Muscle of back (tissue), 11 donors: ENCODE data around the gene ATP6V1E1. TPM values are rescaled to one million over a fixed set of nuclear protein-coding genes. Genes with fewer than 3 reads are reported as not detected.
"Not testable (repeated sequence)": the region's sequence is repeated elsewhere in the genome, so short reads cannot be mapped to it uniquely, and the experiment has no call there.

Experiments
- DNase-seq, 3 donors: peaks; one replicate each; pipeline versions ENCODE4 v3.0.0 to v3.0.0-alpha.2; 2013
- polyA plus RNA-seq, 10 donors: library from polyadenylated mRNA; unstranded; fragments of 120-200 nt; gene quantifications; one replicate each; pipeline ENCODE4 v1.2.1, GENCODE V29; 2013; ENCODE audit not compliant: insufficient read length in 10 of 10

The ATP6V1E1 gene
- polyA plus RNA-seq, 10 donors, result 64.4 to 88.1 (median 75.9) TPM

DNA sequence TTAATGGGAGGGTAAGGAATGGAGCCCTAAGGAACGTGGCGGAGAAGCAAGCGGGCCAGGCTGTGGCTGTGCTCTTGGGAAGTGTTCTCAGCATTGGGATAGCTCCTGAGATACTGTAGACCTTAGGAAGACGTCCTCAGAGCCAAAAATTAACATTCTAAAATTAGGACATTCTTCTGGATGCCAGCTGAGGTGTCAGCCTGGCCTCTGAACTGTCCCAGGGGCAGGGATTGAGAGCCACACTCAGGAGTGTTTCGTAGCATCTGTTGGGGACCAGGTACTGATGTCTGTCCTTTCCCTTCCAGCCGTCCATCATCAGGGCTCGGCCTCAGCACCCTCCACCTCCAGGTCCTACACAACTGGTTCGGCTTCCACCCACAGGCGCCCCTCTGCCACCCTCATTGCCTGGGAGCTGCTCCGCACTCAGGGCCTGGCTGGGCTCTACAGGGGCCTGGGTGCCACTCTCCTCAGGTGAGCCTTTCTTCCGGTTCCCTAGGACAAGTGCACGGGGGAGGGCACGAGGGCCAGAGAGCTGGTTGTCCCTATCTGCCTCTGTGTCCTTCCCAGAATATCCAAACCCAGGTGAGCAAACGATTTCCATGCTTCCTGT, 41.6 kb downstream of the ATP6V1E1 start:
- DNase-seq, result no peak

DNA sequence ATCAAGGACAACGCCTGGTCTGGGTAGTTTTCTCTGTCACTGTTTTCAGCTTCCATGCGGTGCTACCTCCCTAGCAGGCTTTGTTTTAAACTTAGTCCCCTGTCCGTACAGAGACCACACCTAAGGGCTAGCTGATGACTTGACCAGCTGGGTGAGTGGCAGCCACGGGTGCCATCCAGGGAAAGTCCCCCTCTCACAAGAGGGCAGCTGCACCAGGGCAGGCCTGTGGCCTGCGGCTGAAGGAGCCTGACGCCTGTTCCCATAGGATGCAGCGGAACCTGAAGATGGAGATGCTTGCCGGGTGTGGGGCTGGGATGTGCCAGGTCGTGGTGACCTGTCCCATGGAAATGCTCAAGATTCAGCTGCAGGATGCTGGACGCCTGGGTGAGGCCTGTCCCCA, 45.4 kb downstream of the ATP6V1E1 start:
- no peak for DNase-seq

GRCh38 chr22:17581631-17582030, 46.9 kb downstream of the ATP6V1E1 start:
- DNase-seq, result no peak

- DNase-seq, result no peak
Measured at GRCh38 chr22:17581056-17581455, 47.5 kb downstream of the ATP6V1E1 start.

- DNase-seq, result no peak
Measured at GRCh38 chr22:17580441-17581031, 48.0 kb downstream of the ATP6V1E1 start.

DNA sequence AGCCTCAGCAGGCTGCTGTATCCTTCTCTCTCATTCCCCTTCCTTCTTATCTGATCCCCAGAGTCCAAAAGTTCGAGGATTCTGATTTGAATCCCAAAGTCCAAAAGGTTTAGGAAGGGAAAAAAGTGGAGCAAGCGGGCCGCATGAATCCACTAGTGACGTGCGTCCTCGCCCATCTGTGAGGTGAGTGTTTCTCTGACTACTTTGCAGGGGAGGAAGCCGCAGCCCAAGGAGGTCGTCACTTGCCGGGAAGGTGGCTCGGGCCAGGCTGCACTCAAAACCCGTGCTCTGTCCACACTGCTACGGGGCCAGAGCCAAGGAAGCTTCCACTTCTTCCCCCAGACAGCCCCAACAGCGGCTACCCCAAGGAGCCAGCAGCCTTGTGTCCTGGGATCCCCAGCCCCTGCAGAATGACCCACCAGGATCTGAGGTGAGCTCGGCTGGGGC, 49.0 kb downstream of the ATP6V1E1 start:
- DNase-seq, result no peak

GRCh38 chr22:17578136-17578754, 50.3 kb downstream of the ATP6V1E1 start:
- peak; percentile 45 to 69 (median 53) for DNase-seq

DNA sequence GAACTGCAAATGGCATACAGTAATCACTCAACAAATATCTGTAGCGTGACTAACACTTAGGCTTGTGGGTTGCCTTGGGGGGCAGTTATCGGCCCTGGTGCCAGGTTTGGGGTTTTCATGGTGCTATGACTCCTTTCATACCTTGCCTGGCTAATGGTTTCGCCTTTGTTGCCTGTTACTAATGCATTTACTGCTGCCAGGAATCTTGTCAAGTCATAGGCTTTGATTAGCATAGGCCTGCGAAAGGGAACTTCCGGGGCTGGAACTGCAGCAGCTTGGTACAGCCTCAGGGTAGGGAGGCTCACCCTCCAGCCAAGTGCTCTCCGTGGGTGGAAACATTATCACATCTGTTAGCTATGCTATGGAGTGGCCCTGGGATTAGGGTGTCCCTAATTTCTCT, 52.1 kb downstream of the ATP6V1E1 start:
- peak in 2 of 3 donors; percentile 24 to 75 for DNase-seq

DNA sequence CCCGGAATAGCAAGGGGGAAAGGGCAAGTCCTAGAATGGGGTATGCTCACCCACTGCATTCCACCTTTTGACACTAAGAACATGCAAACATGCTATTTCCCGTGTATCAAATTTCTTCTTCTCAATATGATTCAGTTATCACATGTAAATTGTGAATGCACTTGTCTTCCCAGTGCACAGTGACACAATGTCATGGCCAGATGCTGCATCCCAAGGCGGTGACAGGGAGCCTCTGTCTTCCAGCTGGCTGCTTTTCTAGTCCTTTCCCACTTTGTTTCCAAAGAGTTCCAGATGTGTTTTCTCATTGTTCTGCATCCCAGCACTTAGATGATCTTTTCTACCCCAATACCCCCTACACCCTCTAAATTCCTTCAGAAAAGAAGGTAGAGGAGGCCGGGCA, 52.9 kb downstream of the ATP6V1E1 start:
- no peak for DNase-seq

- no peak for DNase-seq
Measured at GRCh38 chr22:17575151-17575550, 53.4 kb downstream of the ATP6V1E1 start.

DNA sequence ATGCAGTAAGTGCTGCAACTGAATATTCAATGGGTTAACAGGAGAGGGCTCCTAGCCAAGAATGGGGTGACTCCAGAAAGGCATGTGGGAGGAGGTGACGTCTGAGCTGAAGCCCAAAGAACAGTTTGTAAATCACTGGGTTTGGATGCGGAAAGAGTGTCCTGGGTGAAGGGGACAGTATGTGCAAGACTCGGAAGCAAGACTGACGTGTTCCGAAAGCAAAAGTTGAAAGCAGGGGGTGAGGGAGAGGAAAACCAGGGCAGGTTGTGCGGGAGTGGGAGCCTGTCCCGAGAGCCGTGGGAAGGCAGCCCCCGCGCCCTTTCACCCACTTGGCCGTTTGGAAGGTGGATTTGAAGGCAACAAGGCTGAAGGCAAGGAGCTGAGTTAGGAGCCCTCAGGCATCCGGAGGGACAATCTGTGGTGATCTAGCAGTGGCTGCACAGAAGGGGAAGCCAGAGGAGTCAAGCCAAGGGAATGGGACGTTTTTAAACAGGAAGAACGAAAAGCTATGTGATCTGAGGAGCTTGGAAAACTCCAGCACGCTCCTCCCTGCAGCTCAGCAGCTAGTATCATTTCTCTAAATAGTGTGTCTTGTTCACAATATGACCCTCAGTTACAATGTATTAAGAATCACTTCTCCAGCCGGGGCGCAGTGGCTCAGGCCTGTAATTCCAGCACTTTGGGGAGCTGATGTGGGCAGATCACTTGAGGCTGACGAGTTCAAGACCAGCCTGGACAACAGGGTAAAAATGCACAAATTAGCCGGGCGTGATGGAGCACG, 57.5 kb downstream of the ATP6V1E1 start:
- DNase-seq, result peak; percentile 46 to 86 (median 62)

DNA sequence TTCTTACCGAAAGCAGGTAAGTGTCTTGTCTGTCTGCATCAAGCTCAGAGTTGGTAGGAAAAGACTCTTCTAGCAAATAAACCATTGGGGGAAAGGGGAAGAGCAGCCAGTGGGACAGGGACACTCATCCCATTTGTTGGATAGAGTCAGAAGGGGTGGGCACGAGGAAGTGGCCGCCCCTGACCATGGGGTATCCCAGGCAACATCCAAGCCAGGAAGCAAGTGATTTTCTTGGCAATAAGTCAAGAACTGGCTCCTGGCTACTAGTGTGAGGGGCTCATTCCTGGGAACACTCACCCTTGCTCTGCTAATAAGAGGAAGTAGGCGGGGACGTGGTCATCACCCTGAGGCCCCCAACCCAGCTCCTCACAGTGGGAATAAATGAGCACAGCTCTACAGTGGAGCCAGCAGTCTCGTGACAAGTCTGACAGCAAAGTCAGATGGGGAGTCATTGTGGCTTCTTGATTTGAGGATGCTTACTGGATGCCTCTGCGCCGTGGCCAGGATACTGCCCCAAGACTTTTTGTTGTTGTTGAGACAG, 58.5 kb downstream of the ATP6V1E1 start:
- peak in 1 of 3 donors; percentile 43 for DNase-seq

- no peak for DNase-seq
Measured at GRCh38 chr22:17566776-17567175, 61.8 kb downstream of the ATP6V1E1 start.

GRCh38 chr22:17566016-17566687, 62.4 kb downstream of the ATP6V1E1 start:
- DNase-seq, result not testable (repeated sequence)

DNA sequence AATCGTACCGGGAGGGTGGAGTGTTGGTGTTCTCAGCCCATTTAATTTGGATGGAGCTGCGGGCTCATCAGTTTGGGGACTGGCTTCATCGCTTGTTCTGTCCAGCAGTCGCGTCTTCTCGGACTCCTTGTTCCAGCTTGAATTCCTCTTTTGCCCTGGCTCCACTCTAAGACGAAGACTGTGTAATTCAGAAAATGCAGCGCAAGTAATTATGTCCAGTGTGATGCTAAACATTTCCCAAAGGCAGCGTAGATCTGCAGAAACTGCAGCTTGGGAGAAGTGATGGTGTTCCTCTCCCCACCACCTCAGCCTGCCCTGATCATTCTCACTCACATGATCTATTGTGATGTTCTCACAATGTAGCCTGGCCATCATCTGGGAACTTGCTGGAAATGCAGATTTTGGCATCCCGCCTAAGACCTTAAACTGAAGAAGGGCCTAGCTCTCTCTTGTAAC, 64.6 kb downstream of the ATP6V1E1 start:
- DNase-seq, result peak; percentile 48 to 89 (median 78)

GRCh38 chr22:17562906-17563870, 65.4 kb downstream of the ATP6V1E1 start, which contains the start of gene SLC25A18:
SLC25A18 (plus strand) TSS chr22:17563498; CDS start chr22:17579945, 16,447 bp downstream.
- DNase-seq, result peak; percentile 31 to 75 (median 42)

- DNase-seq, result no peak
Measured at GRCh38 chr22:17559188-17559587, 69.4 kb downstream of the ATP6V1E1 start.

- no peak for DNase-seq
Measured at GRCh38 chr22:17554814-17555213, 73.7 kb downstream of the ATP6V1E1 start.

DNA sequence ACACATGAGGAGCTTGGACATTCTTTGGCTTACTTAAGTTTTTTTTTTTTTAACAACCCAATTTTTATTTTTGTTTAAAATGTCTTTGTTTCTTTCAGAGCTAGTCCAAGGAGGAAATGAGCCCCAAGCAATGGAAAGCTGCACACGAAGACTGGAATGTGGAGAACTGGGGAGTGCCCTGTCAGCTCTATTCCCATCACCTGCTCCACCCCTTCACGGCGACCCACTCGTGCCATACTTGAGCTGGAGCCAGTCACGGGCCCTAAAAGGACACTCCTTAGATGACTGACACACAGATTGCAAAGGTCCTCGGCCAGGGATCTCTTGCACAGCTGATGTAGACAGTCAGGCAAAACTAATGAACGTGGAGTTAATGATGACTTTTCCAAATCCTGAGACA, 75.8 kb downstream of the ATP6V1E1 start:
- DNase-seq, result no peak

DNA sequence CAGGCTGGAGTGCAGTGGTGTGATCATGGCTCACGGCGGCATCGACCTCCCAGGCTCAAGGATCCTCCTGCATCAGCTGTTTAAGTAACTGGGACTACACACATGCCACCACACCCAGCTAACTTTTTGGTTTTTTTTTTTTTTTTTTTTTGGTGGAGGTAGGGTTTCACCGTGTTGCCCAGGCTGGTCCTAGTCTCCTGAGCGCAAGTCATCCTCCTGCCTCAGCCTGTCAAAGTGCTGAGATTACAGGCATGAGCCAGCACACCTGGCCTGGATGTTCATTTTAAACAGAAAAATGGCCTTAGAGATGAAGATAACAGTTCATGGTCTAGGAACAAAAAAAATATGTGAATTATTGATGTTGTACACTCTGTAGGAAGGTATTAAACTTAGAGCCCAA, 78.9 kb downstream of the ATP6V1E1 start:
- DNase-seq, result no peak
